ENCODE measurements around the gene LRCH4. TPM values are rescaled to one million over a fixed set of nuclear protein-coding genes. Genes with fewer than 3 reads are reported as not detected.

The LRCH4 gene
- total and polyA plus RNA-seq, 2 of the 13 experiments (the other 11 are each of a cell fraction or from before 2014, with no cell fraction given): 7.0 to 9.3 TPM

DNA sequence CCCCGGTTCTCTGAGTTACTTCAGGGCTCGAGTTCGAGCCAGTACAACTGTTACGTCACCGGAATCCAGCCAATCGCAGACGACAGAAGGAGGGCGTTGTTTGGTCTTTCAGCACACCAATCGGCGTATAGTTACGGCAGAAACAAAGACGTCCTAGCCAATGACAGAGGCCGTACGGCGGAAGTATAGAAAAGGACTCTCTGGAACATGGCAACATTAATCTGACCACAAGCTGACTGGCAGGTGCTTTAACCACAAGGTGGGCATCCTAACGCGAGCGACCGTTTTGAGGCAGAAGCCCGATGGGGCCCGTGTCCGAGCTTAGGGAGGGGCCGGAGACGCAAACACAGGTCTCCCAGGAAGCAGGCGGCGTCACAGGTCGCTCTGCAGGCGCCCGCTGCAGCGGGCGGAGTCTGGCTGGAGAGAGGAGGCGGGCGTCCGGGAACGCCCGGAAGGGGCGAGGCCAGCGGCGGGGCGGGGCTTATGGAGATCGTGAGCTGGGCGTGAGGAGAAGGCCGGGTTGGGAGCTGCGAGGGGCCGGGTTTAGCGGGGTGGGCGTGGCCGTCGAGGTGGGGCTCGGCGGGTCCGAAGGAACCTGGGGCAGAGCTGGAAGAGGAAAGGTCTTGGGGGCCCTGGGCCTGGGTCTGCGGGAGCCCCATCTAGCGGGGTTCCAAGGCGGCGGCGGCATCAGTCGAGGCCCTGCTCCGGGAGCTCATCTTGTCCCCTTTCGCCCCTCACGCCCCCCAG, 26.2 kb upstream of the LRCH4 start, which contains the start of gene MOSPD3 (continued):
- peak; percentile 80; the same call in 1 of the 2 replicates for TF ChIP-seq ZFP82 (CRISPR knock-in tag; IDR thresholded peaks at IDR 0.05; ENCODE audit: borderline replicate concordance)
- peak; percentile 92 for TF ChIP-seq NFYB (CRISPR knock-in tag; IDR thresholded peaks at IDR 0.05)
- TF ChIP-seq ZNF577 (CRISPR knock-in tag; IDR thresholded peaks at IDR 0.05; ENCODE audit: borderline replicate concordance, low read depth): no peak
- no peak for TF ChIP-seq XBP1 (CRISPR knock-in tag; IDR thresholded peaks at IDR 0.05)
- no peak for TF ChIP-seq ZNF703 (CRISPR knock-in tag; IDR thresholded peaks at IDR 0.05; ENCODE audit: borderline replicate concordance)
- no peak for TF ChIP-seq ZNF34 (CRISPR knock-in tag; IDR thresholded peaks at IDR 0.05; ENCODE audit: borderline replicate concordance)
- peak; percentile 50 for TF ChIP-seq ZMYM4 (CRISPR knock-in tag; IDR thresholded peaks at IDR 0.05)
- peak; percentile 71; the same call in 1 of the 2 replicates for TF ChIP-seq YEATS2 (CRISPR knock-in tag; IDR thresholded peaks at IDR 0.05; ENCODE audit: borderline replicate concordance)
- TF ChIP-seq, protein P1, sequence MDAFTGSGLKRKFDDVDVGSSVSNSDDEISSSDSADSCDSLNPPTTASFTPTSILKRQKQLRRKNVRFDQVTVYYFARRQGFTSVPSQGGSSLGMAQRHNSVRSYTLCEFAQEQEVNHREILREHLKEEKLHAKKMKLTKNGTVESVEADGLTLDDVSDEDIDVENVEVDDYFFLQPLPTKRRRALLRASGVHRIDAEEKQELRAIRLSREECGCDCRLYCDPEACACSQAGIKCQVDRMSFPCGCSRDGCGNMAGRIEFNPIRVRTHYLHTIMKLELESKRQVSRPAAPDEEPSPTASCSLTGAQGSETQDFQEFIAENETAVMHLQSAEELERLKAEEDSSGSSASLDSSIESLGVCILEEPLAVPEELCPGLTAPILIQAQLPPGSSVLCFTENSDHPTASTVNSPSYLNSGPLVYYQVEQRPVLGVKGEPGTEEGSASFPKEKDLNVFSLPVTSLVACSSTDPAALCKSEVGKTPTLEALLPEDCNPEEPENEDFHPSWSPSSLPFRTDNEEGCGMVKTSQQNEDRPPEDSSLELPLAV (CRISPR knock-in tag; conservative IDR thresholded peaks at IDR 0.05; ENCODE audit: low read depth): no peak
- TF ChIP-seq, protein P2, sequence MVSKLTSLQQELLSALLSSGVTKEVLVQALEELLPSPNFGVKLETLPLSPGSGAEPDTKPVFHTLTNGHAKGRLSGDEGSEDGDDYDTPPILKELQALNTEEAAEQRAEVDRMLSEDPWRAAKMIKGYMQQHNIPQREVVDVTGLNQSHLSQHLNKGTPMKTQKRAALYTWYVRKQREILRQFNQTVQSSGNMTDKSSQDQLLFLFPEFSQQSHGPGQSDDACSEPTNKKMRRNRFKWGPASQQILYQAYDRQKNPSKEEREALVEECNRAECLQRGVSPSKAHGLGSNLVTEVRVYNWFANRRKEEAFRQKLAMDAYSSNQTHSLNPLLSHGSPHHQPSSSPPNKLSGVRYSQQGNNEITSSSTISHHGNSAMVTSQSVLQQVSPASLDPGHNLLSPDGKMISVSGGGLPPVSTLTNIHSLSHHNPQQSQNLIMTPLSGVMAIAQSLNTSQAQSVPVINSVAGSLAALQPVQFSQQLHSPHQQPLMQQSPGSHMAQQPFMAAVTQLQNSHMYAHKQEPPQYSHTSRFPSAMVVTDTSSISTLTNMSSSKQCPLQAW (CRISPR knock-in tag; IDR thresholded peaks at IDR 0.05): peak; percentile 38; the same call in 1 of the 2 replicates
- TF ChIP-seq, protein P3, sequence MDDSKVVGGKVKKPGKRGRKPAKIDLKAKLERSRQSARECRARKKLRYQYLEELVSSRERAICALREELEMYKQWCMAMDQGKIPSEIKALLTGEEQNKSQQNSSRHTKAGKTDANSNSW (CRISPR knock-in tag; IDR thresholded peaks at IDR 0.05; ENCODE audit: borderline replicate concordance): no peak
- TF ChIP-seq HOXA9 (CRISPR knock-in tag; IDR thresholded peaks at IDR 0.05; ENCODE audit: borderline replicate concordance): no peak
- TF ChIP-seq, protein P4, sequence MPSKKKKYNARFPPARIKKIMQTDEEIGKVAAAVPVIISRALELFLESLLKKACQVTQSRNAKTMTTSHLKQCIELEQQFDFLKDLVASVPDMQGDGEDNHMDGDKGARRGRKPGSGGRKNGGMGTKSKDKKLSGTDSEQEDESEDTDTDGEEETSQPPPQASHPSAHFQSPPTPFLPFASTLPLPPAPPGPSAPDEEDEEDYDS (CRISPR knock-in tag; IDR thresholded peaks at IDR 0.05): peak; percentile 13; the same call in 1 of the 2 replicates
- TF ChIP-seq, protein P5, sequence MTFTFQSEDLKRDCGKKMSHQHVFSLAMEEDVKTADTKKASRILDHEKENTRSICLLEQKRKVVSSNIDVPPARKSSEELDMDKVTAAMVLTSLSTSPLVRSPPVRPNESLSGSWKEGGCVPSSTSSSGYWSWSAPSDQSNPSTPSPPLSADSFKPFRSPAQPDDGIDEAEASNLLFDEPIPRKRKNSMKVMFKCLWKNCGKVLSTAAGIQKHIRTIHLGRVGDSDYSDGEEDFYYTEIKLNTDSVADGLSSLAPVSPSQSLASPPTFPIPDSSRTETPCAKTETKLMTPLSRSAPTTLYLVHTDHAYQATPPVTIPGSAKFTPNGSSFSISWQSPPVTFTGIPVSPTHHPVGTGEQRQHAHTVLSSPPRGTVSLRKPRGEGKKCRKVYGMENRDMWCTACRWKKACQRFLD (CRISPR knock-in tag; IDR thresholded peaks at IDR 0.05; ENCODE audit: borderline replicate concordance): no peak
- peak; percentile 18; the same call in 1 of the 2 replicates for TF ChIP-seq ZNF768 (CRISPR knock-in tag; IDR thresholded peaks at IDR 0.05)
- no peak for TF ChIP-seq HNRNPK (IDR thresholded peaks at IDR 0.05; ENCODE audit: low read depth, low read length, poor library complexity, severe bottlenecking)
- no peak for TF ChIP-seq CBX2 (IDR thresholded peaks at IDR 0.05; ENCODE audit: low read depth, low read length)
- TF ChIP-seq CBX2 (CRISPR knock-in tag; IDR thresholded peaks at IDR 0.05; ENCODE audit: low read depth): no peak
- TF ChIP-seq ZNF20 (CRISPR knock-in tag; IDR thresholded peaks at IDR 0.05): no peak
- no peak for TF ChIP-seq SIN3B (IDR thresholded peaks at IDR 0.05; ENCODE audit: low read length)

Data from HepG2 (cell line).